GM10847 (cell line): ENCODE results near the gene KRT7.

Experiments
- POLR2A ChIP-seq: IDR thresholded peaks from 2 replicates; pipeline ENCODE4 v1.6.1; 2011; ENCODE audit not compliant: insufficient read length; ENCODE audit errors: extremely low read depth

KRT7 gene

GRCh38 chr12:52193991-52194390 is 39.1 kb upstream of the KRT7 start:
- TF ChIP-seq POLR2A, result no peak

- no peak for TF ChIP-seq POLR2A
Measured at GRCh38 chr12:52195065-52195730, 37.8 kb upstream of the KRT7 start.

- TF ChIP-seq POLR2A, result no peak
Measured at GRCh38 chr12:52197371-52198231, 35.4 kb upstream of the KRT7 start.

- no peak for TF ChIP-seq POLR2A
Measured at GRCh38 chr12:52198454-52199215, 34.4 kb upstream of the KRT7 start.

GRCh38 chr12:52199294-52199919 is 33.6 kb upstream of the KRT7 start:
- TF ChIP-seq POLR2A, result no peak

- no peak for TF ChIP-seq POLR2A
Measured at GRCh38 chr12:52200086-52200780, 32.8 kb upstream of the KRT7 start.

GRCh38 chr12:52200781-52201450 is 32.1 kb upstream of the KRT7 start:
- no peak for TF ChIP-seq POLR2A

GRCh38 chr12:52201451-52201839 is 31.6 kb upstream of the KRT7 start:
- TF ChIP-seq POLR2A, result no peak

GRCh38 chr12:52202361-52203078 is 30.5 kb upstream of the KRT7 start:
- TF ChIP-seq POLR2A, result no peak

- no peak for TF ChIP-seq POLR2A
Measured at GRCh38 chr12:52203079-52203921, 29.7 kb upstream of the KRT7 start.

GRCh38 chr12:52204095-52204930 is 28.7 kb upstream of the KRT7 start:
- TF ChIP-seq POLR2A, result no peak
